Peyer's patch (tissue), 4 donors: Measurements from ENCODE around the gene SAMHD1. TPM values are rescaled to one million over a fixed set of nuclear protein-coding genes. Genes with fewer than 3 reads are reported as not detected.
"Not testable (repeated sequence)": the region's sequence is repeated elsewhere in the genome, so short reads cannot be mapped to it uniquely, and the experiment has no call there.

Experiments
- DNase-seq, 3 donors: peaks; one replicate each; pipeline ENCODE4 v3.0.0-alpha.2; 2017 to 2019
- H3K27ac ChIP-seq, 4 donors: fragments of 200-600 bp; sonication (generic); one replicate each; pipeline ENCODE4 v1.5.1; 2016 to 2019
- H3K27me3 ChIP-seq, 2 donors: fragments of 200-600 bp; sonication (generic); one replicate each; pipeline ENCODE4 v1.5.1; 2019
- H3K36me3 ChIP-seq, 3 donors: fragments of 200-600 bp; sonication (generic); one replicate each; pipeline ENCODE4 v1.5.1; 2016 to 2019
- H3K4me1 ChIP-seq, 4 donors: fragments of 200-600 bp; sonication (generic); one replicate each; pipeline ENCODE4 v1.5.1; 2016 to 2019
- H3K4me3 ChIP-seq, 4 donors: fragments of 200-600 bp; sonication (generic); 1 replicate in 3 of 4; 2 replicates in 1 of 4; pipeline ENCODE4 v1.5.1; 2016 to 2019; ENCODE audit warnings: mild to moderate bottlenecking in 1 of 4
- H3K9me3 ChIP-seq, 4 donors: fragments of 200-600 bp; sonication (generic); one replicate each; pipeline ENCODE4 v1.5.1; 2016 to 2019; ENCODE audit warnings: mild to moderate bottlenecking in 1 of 4
- POLR2A ChIP-seq, 2 donors: fragments of 450-650 bp; IDR thresholded peaks; one replicate each; pipeline ENCODE4 v1.5.1; 2017; ENCODE audit warnings: antibody characterized with exemption in 2 of 2, mild to moderate bottlenecking in 2 of 2, moderate library complexity in 2 of 2
- total RNA-seq, 4 donors: library from RNA; depleted of rRNA; stranded (reverse); fragments of >200 nt; gene quantifications; one replicate each; pipeline ENCODE4 v1.1.0, GENCODE V29; 2016
- TF ChIP-seq, protein P1 (sequence below), 6 experiments: fragments of 450-650 bp in 4 of 6; fragments of 200-600 bp in 2 of 6; sonication (generic) in 1 of 6; IDR thresholded peaks; one replicate each; pipeline ENCODE4 v1.5.1; 2017 to 2019; ENCODE audit warnings: antibody characterized with exemption in 6 of 6, mild to moderate bottlenecking in 3 of 6, moderate library complexity in 1 of 6

SAMHD1 gene
- total RNA-seq, 4 donors from 2014 or later = 26.4 to 195 (median 77.5) TPM

DNA sequence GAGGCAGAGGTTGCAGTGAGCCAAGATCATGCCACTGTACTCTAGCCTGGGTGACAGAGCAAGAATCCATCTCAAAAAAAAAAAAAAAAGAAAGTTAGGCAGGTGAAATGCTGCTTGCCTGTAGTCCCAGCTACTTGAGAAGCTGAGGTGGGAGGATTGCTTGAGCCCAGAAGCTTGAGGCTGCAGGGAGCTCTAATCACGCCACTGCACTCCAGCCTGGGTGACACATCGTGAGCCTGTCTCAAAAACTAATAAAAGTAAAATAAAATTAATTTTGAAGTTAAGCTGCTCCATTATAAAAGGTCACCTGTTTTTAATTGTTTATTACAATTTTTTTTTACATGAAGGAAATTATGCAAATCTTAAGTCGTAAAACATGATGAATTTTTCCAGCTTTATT is 23.2 kb upstream of the SAMHD1 start:
- peaks cover 0 to 17% (median 7%) of the 10 kb centered on the region in 4 donors for H3K4me1 ChIP-seq
- TF ChIP-seq, protein P1, sequence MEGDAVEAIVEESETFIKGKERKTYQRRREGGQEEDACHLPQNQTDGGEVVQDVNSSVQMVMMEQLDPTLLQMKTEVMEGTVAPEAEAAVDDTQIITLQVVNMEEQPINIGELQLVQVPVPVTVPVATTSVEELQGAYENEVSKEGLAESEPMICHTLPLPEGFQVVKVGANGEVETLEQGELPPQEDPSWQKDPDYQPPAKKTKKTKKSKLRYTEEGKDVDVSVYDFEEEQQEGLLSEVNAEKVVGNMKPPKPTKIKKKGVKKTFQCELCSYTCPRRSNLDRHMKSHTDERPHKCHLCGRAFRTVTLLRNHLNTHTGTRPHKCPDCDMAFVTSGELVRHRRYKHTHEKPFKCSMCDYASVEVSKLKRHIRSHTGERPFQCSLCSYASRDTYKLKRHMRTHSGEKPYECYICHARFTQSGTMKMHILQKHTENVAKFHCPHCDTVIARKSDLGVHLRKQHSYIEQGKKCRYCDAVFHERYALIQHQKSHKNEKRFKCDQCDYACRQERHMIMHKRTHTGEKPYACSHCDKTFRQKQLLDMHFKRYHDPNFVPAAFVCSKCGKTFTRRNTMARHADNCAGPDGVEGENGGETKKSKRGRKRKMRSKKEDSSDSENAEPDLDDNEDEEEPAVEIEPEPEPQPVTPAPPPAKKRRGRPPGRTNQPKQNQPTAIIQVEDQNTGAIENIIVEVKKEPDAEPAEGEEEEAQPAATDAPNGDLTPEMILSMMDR (IDR thresholded peaks at IDR 0.05) = no peak
- no peak for TF ChIP-seq POLR2A (IDR thresholded peaks at IDR 0.05)
- H3K9me3 ChIP-seq = no peaks in the 10 kb centered on the region
- no peak for DNase-seq
- peak overlapping the region in 1 of 4 donors; percentile 42 for H3K27ac ChIP-seq
- no peaks in the 10 kb centered on the region for H3K36me3 ChIP-seq
- H3K4me3 ChIP-seq = no peak overlapping the region
- no peaks in the 10 kb centered on the region for H3K27me3 ChIP-seq

DNA sequence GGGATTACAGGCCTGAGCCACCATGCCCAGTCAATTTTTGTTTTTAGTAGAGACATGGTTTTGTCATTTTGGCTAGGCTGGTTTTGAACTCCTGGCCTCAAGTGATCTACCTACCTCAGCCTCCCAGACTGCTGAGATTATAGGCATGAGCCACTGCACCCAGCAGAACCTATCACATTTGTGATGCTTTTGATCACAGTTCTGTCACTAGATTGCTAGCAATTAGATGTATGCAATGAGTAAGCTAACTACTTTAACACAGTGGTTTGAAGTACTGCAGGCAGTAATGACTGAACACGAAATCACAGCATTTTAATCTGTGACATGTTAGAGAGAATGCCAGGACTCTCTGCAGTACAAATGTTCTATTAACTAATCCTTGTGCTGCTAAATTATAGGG is 19.6 kb upstream of the SAMHD1 start:
- Histone ChIP-seq H3K27ac (no peak overlapping the region), H3K27me3 (no peaks in the 10 kb centered on the region), H3K4me3 (no peak overlapping the region), H3K9me3 (no peaks in the 10 kb centered on the region), H3K4me1 (peaks cover 0 to 15% (median 7%) of the 10 kb centered on the region in 4 donors), H3K36me3 (no peaks in the 10 kb centered on the region)
- no peak for DNase-seq
- TF ChIP-seq, protein P1 (IDR thresholded peaks at IDR 0.05) = no peak
- no peak for TF ChIP-seq POLR2A (IDR thresholded peaks at IDR 0.05)

DNA sequence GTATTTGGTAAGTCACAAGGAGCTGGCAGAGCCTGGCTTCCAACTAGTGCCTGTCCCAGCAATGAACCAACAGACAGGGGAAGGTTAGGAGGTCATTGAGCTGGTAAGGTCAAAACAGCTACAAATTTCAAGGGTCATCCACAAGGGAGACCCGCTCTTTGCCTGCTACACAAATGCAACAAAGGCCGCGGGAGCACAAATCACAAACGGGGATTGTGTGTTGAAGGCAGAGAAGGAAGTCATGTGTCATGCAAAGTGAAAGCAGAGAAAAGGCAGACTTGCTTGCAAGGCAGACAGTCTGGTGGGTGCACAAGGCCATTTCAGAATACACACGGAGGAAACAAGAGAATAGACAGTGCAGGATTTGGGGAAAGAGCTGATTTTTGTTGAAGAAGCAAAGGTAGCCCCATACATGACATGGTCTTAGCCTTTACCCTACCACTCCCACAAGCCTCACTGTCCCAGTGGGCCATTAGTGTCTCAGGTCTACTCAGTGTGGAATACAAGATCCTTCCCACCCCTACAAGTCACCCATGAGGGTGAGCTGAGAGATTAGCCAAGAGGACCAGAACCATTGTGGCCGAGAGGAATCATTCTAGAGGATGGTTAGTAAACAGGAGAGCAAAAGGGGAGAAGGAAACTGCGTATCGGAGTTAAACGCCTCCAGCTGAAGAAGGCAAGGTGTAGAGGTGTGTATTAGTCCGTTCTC is 18.1 kb upstream of the SAMHD1 start:
- no peak overlapping the region for H3K4me3 ChIP-seq
- TF ChIP-seq POLR2A (IDR thresholded peaks at IDR 0.05) = no peak
- TF ChIP-seq, protein P1 (IDR thresholded peaks at IDR 0.05) = no peak
- H3K27me3 ChIP-seq = no peaks in the 10 kb centered on the region
- DNase-seq = peak in 1 of 3 donors; percentile 36
- peak overlapping the region in 3 of 4 donors; percentile 18 to 37 (median 35) for H3K27ac ChIP-seq
- H3K9me3 ChIP-seq = no peaks in the 10 kb centered on the region
- H3K4me1 ChIP-seq = peaks cover 0 to 8% (median 2%) of the 10 kb centered on the region in 4 donors
- H3K36me3 ChIP-seq = no peaks in the 10 kb centered on the region

DNA sequence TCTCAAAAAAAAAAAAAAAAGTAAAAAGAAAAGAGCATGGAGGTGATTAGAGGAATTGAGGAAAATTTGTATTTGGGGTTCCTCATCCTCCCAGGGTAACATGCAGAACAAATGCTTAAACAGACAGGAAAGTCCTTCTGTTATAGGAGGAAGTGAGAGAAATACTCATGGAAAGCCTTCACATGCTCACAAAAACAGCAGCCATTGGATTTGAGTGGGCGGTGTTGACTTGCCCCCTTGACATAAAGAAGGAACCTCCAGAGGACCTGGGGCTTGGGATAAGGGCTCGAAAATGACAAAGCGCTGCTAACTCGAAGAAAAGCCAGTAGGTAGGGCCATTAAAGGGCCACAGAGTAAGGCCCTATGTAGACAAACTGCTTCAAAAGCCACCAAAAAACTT is 17.5 kb upstream of the SAMHD1 start:
- Histone ChIP-seq H3K27me3 (no peaks in the 10 kb centered on the region), H3K27ac (peak overlapping the region in 3 of 4 donors; percentile 18 to 37 (median 35))

DNA sequence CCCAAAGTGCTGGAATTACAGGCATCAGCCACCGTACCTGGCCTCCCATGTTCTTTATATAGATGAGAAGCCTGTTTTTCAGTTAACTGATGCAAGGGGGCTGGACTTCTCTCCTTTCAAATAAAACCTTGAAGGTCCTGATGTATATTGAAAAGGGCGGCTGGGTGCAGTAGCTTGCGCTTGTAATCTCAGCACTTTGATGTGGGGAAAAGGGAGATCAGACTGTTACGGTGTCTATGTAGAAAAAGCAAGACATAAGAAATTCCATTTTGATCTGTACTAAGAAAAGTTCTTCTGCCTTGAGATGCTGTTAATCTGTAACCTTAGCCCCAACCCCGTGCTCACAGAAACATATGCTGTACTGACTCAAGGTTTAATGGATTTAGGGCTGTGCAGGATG is 16.1 kb upstream of the SAMHD1 start:
- H3K4me1 ChIP-seq = no peaks in the 10 kb centered on the region

More for the DNA sequence above, 17.5 kb upstream of the SAMHD1 start:
- H3K4me1 ChIP-seq = peaks cover 0 to 2% (median 0%) of the 10 kb centered on the region in 4 donors
- H3K4me3 ChIP-seq = no peak overlapping the region
- no peaks in the 10 kb centered on the region for H3K9me3 ChIP-seq
- DNase-seq = no peak
- TF ChIP-seq, protein P1 (IDR thresholded peaks at IDR 0.05) = no peak
- no peak for TF ChIP-seq POLR2A (IDR thresholded peaks at IDR 0.05)
- no peaks in the 10 kb centered on the region for H3K36me3 ChIP-seq

DNA sequence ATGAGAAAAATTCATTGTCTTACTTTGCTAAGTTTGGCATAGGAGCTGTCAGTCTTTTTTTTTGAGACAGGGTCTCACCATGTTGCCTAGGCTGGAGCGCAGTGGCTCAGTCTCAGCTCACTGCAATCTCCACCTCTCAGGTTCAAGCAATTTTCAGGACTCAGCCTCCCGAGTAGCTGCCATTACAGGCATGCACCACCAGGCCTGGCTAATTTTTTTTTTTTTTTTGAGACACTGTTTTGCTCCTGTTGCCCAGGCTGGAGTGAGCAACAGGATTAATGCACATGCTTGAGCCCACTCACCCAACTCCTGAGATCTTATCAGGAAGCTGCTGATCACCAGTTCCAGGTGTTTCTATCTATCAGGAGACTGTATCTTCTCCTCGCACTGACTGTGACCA is 15.5 kb upstream of the SAMHD1 start:
- not testable (repeated sequence) for H3K36me3 ChIP-seq, H3K4me1 ChIP-seq, H3K27ac ChIP-seq, H3K27me3 ChIP-seq, DNase-seq, H3K4me3 ChIP-seq, H3K9me3 ChIP-seq

More for the DNA sequence above, 16.1 kb upstream of the SAMHD1 start:
- no peak for DNase-seq
- H3K27me3 ChIP-seq = no peaks in the 10 kb centered on the region
- peaks cover 0 to 2% (median 0%) of the 10 kb centered on the region in 4 donors for H3K9me3 ChIP-seq
- TF ChIP-seq POLR2A (IDR thresholded peaks at IDR 0.05) = no peak
- TF ChIP-seq, protein P1 (IDR thresholded peaks at IDR 0.05) = no peak
- H3K4me3 ChIP-seq = no peak overlapping the region
- H3K36me3 ChIP-seq = no peaks in the 10 kb centered on the region
- no peak overlapping the region for H3K27ac ChIP-seq

DNA sequence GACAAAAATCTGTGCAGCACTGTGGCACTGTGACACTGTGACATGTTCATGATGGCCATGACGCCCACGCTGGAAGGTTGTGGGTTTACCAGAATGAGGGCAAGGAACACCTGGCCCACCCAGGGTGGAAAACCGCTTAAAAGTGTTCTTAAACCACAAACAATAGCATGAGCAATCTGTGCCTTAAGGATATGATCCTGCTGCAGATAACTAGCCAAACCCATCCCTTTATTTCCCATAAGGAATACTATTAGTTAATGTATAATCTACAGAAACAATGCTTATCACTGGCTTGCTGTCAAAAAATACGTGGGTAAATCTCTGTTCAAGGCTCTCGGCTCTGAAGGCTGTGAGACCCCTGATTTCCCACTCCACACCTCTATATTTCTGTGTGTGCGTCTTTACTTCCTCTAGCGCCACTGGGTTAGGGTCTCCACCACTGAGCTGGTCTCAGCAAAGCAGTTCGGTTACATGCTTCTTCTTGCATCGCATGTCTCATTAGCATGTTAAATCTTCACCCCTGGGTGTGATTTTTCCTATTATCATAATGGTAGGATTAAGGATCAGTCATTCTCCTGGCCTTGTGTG is 10.9 kb upstream of the SAMHD1 start:
- DNase-seq, H3K4me1 ChIP-seq, H3K36me3 ChIP-seq: not testable (repeated sequence)

More for the DNA sequence above, 10.9 kb upstream of the SAMHD1 start:
- not testable (repeated sequence) for H3K9me3 ChIP-seq, H3K27me3 ChIP-seq, H3K4me3 ChIP-seq, H3K27ac ChIP-seq
